Transverse colon (tissue), 4 donors: ENCODE results near the gene ZNF148.

ENCODE experiments used
- CTCF ChIP-seq, 5 experiments: fragments of 200-600 bp in 3 of 5; fragments of 450-650 bp in 2 of 5; sonication (generic) in 3 of 5; IDR thresholded peaks; 1 replicate in 2 of 5; 2 replicates in 3 of 5; pipeline ENCODE4 v1.5.1; 2016 to 2017; ENCODE audit warnings: antibody characterized with exemption in 5 of 5, inconsistent platforms in 3 of 5, mild to moderate bottlenecking in 2 of 5, moderate library complexity in 1 of 5
- EP300 ChIP-seq: sonication (generic); formaldehyde crosslinking; IDR thresholded peaks from one replicate; pipeline ENCODE4 v1.6.1; 2017; ENCODE audit warnings: antibody characterized with exemption, low read depth
- POLR2A ChIP-seq: fragments of 450-650 bp; IDR thresholded peaks from one replicate; pipeline ENCODE4 v1.6.1; 2016; ENCODE audit warnings: antibody characterized with exemption, mild to moderate bottlenecking, moderate library complexity
- POLR2AphosphoS5 ChIP-seq, 3 donors: sonication (generic); formaldehyde crosslinking; IDR thresholded peaks; one replicate each; pipeline ENCODE4 v1.6.1; 2016; ENCODE audit warnings: antibody characterized with exemption in 3 of 3

GRCh38 chr3:125389282-125389681 lies 14.2 kb upstream of the ZNF148 start:
- TF ChIP-seq POLR2AphosphoS5 (IDR thresholded peaks at IDR 0.05) (no peak), CTCF (IDR thresholded peaks at IDR 0.05) (no peak), POLR2A (no peak), EP300 (no peak)
